PC-9 (cell line): ENCODE results near the gene GPR37L1. TPM values are rescaled to one million over a fixed set of nuclear protein-coding genes. Genes with fewer than 3 reads are reported as not detected.

Source experiments
- BruUV-seq: library from RNA; stranded (reverse); fragments of 400-500 nt; replicated peaks from 2 replicates; lab custom pipeline; 2021; lab: Mats Ljungman, UMichigan
- CTCF ChIA-PET: fragments of 300-600 bp; sonication (Branson Sonifier 250); formaldehyde crosslinking; loops from one replicate; lab custom pipeline; 2022; ENCODE audit warnings: antibody characterized with exemption; lab: Charles Lee
- POLR2A ChIA-PET: fragments of 300-600 bp; sonication (Branson Sonifier 250); formaldehyde crosslinking; loops from one replicate; lab custom pipeline; 2022; ENCODE audit warnings: antibody characterized with exemption; ENCODE audit not compliant: unreplicated experiment; lab: Charles Lee
- DNase-seq, 2 experiments: peaks; one replicate each; pipeline versions ENCODE4 v3.0.0 to v3.0.0-alpha.2; 2015 to 2022; ENCODE audit warnings: mixed read lengths in 1 of 2
- H2AFZ ChIP-seq: fragments of 200-600 bp; sonication (generic); 2 replicates; pipeline ENCODE4 v1.8.1; 2017; ENCODE audit warnings: antibody characterized with exemption
- H3F3A ChIP-seq: fragments of 200-600 bp; sonication (generic); 2 replicates; pipeline ENCODE4 v1.8.1; 2017; ENCODE audit warnings: antibody characterized with exemption, mild to moderate bottlenecking, low read depth; ENCODE audit not compliant: insufficient read depth
- H3K27ac ChIP-seq: fragments of 200-600 bp; sonication (generic); 2 replicates; pipeline ENCODE4 v1.6.1; 2016; ENCODE audit warnings: mixed run types
- H3K27me3 ChIP-seq: fragments of 200-600 bp; sonication (generic); 2 replicates; pipeline ENCODE4 v1.6.1; 2016; ENCODE audit warnings: low read depth, mixed run types; ENCODE audit not compliant: insufficient read depth
- H3K36me3 ChIP-seq: fragments of 200-600 bp; sonication (generic); 2 replicates; pipeline ENCODE4 v1.6.1; 2016; ENCODE audit warnings: low read depth, mixed run types
- H3K4me1 ChIP-seq: fragments of 200-600 bp; sonication (generic); replicated peaks from 2 replicates; pipeline ENCODE4 v1.6.1; 2016; ENCODE audit warnings: mixed run types; ENCODE audit not compliant: insufficient read depth
- H3K4me2 ChIP-seq: fragments of 200-600 bp; sonication (generic); 2 replicates; pipeline ENCODE4 v1.6.1; 2017; ENCODE audit warnings: mixed run types
- H3K4me3 ChIP-seq: fragments of 200-600 bp; sonication (generic); 2 replicates; pipeline ENCODE4 v1.6.1; 2016; ENCODE audit warnings: mixed run types
- H3K79me2 ChIP-seq: fragments of 200-600 bp; sonication (generic); 2 replicates; pipeline ENCODE4 v1.6.1; 2017; ENCODE audit warnings: low read depth, mixed run types
- H3K9me2 ChIP-seq: fragments of 200-600 bp; sonication (generic); 2 replicates; pipeline ENCODE4 v1.8.1; 2017; ENCODE audit warnings: mild to moderate bottlenecking; ENCODE audit not compliant: insufficient read depth
- H3K9me3 ChIP-seq: fragments of 200-600 bp; sonication (generic); 2 replicates; pipeline ENCODE4 v1.8.1; 2016; ENCODE audit warnings: low read depth; ENCODE audit not compliant: insufficient read depth
- H4K20me1 ChIP-seq: fragments of 200-600 bp; sonication (generic); 2 replicates; pipeline ENCODE4 v1.8.1; 2017; ENCODE audit not compliant: insufficient read depth
- EZH2 ChIP-seq: fragments of 200-600 bp; sonication (generic); IDR thresholded peaks from 2 replicates; pipeline ENCODE4 v1.8.0; 2017; ENCODE audit warnings: antibody characterized with exemption, low read depth
- intact Hi-C: fragments of 100-400 bp; cut with micrococcal nuclease; formaldehyde crosslinking; loops from one replicate; pipeline ENCODE4 v1.10.0; 2022; ENCODE audit not compliant: unreplicated experiment
- total RNA-seq: library from RNA; stranded (reverse); gene quantifications from 2 replicates; pipeline ENCODE4 v1.2.3, GENCODE V29; 2021
- TF ChIP-seq, protein P1 (sequence below): fragments of 200-600 bp; sonication (generic); conservative IDR thresholded peaks from 2 replicates; pipeline ENCODE4 v1.6.1; 2017; ENCODE audit warnings: mixed run types, antibody characterized with exemption, mild to moderate bottlenecking, moderate library complexity

The GPR37L1 gene
- total RNA-seq, 1 experiment from 2014 or later, result 0.33 TPM

DNA sequence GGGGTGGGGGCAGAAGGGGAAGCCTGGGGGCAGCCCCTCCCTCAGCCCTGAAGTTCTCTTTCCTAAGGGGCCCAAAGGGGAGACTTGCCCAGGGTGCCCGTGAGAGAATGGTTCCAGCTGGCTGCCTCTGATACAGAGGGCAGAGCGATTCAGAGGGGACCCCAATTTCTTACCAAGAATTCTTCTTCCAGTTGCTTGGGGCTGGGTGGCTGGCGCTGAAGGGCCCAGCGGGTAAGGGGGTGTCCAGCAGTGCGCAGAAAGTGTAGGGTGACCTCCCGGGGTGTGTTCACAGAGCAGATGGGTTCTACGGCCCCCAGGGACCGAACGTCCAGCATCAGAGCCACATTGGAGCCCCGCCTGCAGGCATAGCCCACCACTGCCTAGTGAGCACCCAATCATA lies 35.2 kb downstream of the GPR37L1 start:
- Histone ChIP-seq H3K4me1 (peaks cover 12% of the 10 kb centered on the region), H3K9me2 (no peaks in the 10 kb centered on the region), H3K9me3 (no peaks in the 10 kb centered on the region), H3K36me3 (no peaks in the 10 kb centered on the region), H2AFZ (no peak overlapping the region), H3K79me2 (no peaks in the 10 kb centered on the region), H3F3A (peaks cover 10% of the 10 kb centered on the region), H3K4me3 (no peak overlapping the region), H3K27ac (no peak overlapping the region), H3K4me2 (no peak overlapping the region), H3K27me3 (no peaks in the 10 kb centered on the region), H4K20me1 (no peaks in the 10 kb centered on the region)
- DNase-seq, result no peak
- POLR2A ChIA-PET, result no interaction called here
- CTCF ChIA-PET, result no interaction called here
- TF ChIP-seq EZH2, result no peak
- TF ChIP-seq, protein P1, sequence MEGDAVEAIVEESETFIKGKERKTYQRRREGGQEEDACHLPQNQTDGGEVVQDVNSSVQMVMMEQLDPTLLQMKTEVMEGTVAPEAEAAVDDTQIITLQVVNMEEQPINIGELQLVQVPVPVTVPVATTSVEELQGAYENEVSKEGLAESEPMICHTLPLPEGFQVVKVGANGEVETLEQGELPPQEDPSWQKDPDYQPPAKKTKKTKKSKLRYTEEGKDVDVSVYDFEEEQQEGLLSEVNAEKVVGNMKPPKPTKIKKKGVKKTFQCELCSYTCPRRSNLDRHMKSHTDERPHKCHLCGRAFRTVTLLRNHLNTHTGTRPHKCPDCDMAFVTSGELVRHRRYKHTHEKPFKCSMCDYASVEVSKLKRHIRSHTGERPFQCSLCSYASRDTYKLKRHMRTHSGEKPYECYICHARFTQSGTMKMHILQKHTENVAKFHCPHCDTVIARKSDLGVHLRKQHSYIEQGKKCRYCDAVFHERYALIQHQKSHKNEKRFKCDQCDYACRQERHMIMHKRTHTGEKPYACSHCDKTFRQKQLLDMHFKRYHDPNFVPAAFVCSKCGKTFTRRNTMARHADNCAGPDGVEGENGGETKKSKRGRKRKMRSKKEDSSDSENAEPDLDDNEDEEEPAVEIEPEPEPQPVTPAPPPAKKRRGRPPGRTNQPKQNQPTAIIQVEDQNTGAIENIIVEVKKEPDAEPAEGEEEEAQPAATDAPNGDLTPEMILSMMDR, result no peak
- no TSS peak for BruUV-seq
- intact Hi-C loops, result no loop called here

DNA sequence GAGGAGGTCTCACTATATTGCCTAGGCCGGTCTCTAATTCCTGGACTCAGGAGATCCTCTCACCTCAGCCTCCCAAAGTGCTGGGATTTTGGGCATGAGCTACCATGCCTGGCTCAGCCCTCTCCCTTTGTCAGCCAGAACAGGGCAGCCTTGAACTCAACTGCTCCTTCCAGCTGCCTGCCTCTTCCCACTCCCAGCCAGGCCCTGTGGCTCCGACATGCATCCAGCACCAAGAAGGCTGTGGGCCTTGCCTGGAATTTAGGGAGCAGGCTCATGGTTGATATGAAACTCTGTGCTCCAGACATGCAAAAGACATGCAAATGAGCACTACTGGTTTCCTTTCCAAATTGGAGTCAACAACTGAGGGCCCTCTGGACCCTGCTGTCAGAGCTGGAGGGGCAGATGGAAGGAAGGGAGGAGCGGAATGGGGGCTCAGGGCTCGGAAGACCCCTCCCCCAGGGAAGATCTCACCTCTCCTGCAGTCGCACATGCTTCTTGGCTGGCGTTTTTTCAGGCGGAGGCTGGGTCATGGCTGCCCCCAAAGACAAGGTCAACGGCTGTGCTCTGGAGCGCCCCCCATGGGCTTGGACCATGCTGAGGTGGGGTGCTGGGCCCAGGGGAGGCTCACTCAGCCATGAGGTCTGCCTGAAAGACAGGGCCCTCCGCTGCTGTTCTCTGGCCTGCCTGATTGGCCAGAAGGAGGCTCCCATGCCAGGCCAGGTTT lies 36.3 kb downstream of the GPR37L1 start:
- no peak overlapping the region for H3K4me3 ChIP-seq
- no peak overlapping the region for H3K27ac ChIP-seq
- no TSS peak for BruUV-seq
- H3K27me3 ChIP-seq, result no peaks in the 10 kb centered on the region
- intact Hi-C loops, result no loop called here
- H2AFZ ChIP-seq, result no peak overlapping the region
- H3K4me2 ChIP-seq, result no peak overlapping the region
- no peaks in the 10 kb centered on the region for H3K79me2 ChIP-seq
- CTCF ChIA-PET, result interaction anchor here (0.5 to 0.6 kb wide), 2 partner anchors 415 to 549 kb away, joined by 3 to 7 read pairs; no protein-coding TSS in a partner anchor
- POLR2A ChIA-PET, result no interaction called here
- H3F3A ChIP-seq, result peaks cover 10% of the 10 kb centered on the region
- H3K4me1 ChIP-seq, result peaks cover 12% of the 10 kb centered on the region
- H3K9me2 ChIP-seq, result no peaks in the 10 kb centered on the region
- H3K36me3 ChIP-seq, result no peaks in the 10 kb centered on the region
- H3K9me3 ChIP-seq, result no peaks in the 10 kb centered on the region
- TF ChIP-seq, protein P1, result no peak
- no peak for TF ChIP-seq EZH2
- no peaks in the 10 kb centered on the region for H4K20me1 ChIP-seq
- no peak for DNase-seq

DNA sequence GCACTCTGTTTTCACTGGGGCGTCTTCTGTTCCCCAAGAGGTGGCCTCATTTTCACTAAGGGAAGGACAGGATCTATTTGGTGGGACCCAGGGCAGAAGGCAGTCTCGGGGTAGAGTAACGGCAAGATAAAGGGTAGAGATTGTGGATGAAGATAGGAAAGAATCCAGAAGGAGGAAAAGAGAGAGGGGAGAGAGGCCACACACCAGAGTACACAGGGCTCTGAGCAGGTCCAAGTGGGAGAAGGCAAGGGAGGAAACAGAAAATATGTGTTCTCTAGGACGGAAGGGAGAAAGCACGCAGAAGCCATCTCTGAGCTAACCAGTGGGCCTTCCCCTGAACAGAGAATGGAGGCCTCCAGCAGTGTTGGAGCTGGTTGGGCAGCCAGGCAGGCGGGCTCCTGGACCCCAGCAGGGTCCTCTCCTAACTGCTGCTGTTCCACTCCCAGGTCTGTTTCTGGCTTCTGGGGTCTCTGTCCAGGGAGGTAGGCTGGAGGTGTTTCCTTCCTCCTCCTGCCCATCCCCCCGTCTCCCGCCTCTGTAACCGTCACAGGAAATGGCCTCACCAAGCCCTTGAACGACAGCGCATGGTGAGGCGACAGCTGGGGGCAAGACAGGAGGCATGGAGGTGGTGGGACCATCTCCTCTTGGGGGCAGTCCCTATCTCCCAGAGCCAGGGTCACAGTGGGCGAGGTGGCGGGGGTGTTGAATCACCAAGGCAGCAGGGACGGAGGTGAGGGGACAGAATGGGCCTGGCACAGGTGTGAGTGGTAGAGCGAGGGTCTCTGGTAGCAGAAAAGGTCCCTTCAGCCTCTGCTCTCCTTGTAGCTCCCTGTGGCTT lies 37.0 kb downstream of the GPR37L1 start:
- Histone ChIP-seq H3K4me2 (no peak overlapping the region), H3K4me1 (peaks cover 9% of the 10 kb centered on the region), H3K9me2 (no peaks in the 10 kb centered on the region), H3K4me3 (no peak overlapping the region), H4K20me1 (no peaks in the 10 kb centered on the region), H3F3A (peaks cover 10% of the 10 kb centered on the region), H3K27me3 (no peaks in the 10 kb centered on the region), H2AFZ (no peak overlapping the region), H3K79me2 (no peaks in the 10 kb centered on the region), H3K36me3 (no peaks in the 10 kb centered on the region), H3K9me3 (no peaks in the 10 kb centered on the region), H3K27ac (no peak overlapping the region)
- TF ChIP-seq EZH2, result no peak
- TF ChIP-seq, protein P1, result no peak
- DNase-seq, result no peak
- ChIA-PET POLR2A (no interaction called here), CTCF (no interaction called here)
- BruUV-seq, result no TSS peak
- intact Hi-C loops, result no loop called here
